Sigmoid colon (tissue), 4 donors: Measurements from ENCODE around the gene SEC16A.

Source experiments
- POLR2A ChIP-seq, 2 donors: fragments of 450-650 bp; IDR thresholded peaks; one replicate each; pipeline ENCODE4 v1.6.1; 2016; ENCODE audit warnings: antibody characterized with exemption in 2 of 2, mild to moderate bottlenecking in 2 of 2, moderate library complexity in 2 of 2
- POLR2AphosphoS5 ChIP-seq, 4 donors: sonication (generic); formaldehyde crosslinking; IDR thresholded peaks; one replicate each; pipeline ENCODE4 v1.6.1; 2017; ENCODE audit warnings: antibody characterized with exemption in 4 of 4
- TF ChIP-seq, protein P1 (sequence below), 4 experiments: fragments of 450-650 bp in 3 of 4; fragments of 200-600 bp in 1 of 4; IDR thresholded peaks; one replicate each; pipeline ENCODE4 v1.5.1; 2016 to 2019; ENCODE audit warnings: antibody characterized with exemption in 4 of 4, mild to moderate bottlenecking in 3 of 4, moderate library complexity in 2 of 4

DNA sequence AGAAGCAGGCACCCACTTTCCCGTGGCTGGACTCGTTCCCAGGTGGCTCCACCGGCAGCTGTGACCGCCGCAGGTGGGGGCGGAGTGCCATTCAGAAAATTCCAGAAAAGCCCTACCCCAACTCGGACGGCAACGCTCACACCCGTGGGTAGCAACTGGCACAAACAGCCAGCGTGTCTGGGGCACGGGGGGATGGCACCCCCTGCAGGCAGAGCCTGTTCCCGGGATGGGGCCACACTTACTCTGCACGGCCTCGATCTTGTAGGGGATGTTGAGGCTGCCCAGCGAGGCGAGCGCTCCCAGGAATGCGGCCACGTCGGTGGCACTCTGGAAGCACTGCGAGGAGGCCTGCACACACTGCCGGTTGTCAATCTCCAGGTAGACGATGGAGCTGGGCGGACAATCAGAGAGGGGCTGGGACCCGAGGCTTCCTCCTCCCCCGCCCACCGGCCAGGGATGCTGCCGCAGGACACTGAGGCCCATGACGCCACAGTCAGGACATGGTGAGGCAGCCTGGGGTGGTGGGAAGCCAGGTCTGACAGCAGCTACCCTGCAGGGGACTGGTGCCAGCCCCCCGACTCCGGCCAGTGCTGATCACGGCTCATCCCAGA, 20.2 kb upstream of the SEC16A start:
- TF ChIP-seq, protein P1, sequence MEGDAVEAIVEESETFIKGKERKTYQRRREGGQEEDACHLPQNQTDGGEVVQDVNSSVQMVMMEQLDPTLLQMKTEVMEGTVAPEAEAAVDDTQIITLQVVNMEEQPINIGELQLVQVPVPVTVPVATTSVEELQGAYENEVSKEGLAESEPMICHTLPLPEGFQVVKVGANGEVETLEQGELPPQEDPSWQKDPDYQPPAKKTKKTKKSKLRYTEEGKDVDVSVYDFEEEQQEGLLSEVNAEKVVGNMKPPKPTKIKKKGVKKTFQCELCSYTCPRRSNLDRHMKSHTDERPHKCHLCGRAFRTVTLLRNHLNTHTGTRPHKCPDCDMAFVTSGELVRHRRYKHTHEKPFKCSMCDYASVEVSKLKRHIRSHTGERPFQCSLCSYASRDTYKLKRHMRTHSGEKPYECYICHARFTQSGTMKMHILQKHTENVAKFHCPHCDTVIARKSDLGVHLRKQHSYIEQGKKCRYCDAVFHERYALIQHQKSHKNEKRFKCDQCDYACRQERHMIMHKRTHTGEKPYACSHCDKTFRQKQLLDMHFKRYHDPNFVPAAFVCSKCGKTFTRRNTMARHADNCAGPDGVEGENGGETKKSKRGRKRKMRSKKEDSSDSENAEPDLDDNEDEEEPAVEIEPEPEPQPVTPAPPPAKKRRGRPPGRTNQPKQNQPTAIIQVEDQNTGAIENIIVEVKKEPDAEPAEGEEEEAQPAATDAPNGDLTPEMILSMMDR (IDR thresholded peaks at IDR 0.05): no peak
- no peak for TF ChIP-seq POLR2AphosphoS5 (IDR thresholded peaks at IDR 0.05)
- TF ChIP-seq POLR2A (IDR thresholded peaks at IDR 0.05): no peak
